HFFc6 (cell line): ENCODE results near the gene APEX1. TPM values are rescaled to one million over a fixed set of nuclear protein-coding genes. Genes with fewer than 3 reads are reported as not detected.

ENCODE experiments used
- DNase-seq: peaks from one replicate; pipeline ENCODE4 v3.0.0-alpha.2; 2018
- H3K27ac Mint-ChIP-seq: 2 replicates; pipeline ENCODE4 v1.8.0; 2020; ENCODE audit warnings: mild to moderate bottlenecking, mixed read lengths
- H3K27me3 Mint-ChIP-seq: 2 replicates; pipeline ENCODE4 v1.8.0; 2021; ENCODE audit warnings: mild to moderate bottlenecking, moderate library complexity, mixed read lengths; ENCODE audit not compliant: insufficient read depth
- H3K36me3 Mint-ChIP-seq: 2 replicates; pipeline ENCODE4 v1.8.0; 2021; ENCODE audit warnings: low read depth, mixed read lengths
- H3K4me1 Mint-ChIP-seq: 2 replicates; pipeline ENCODE4 v1.8.0; 2020; ENCODE audit warnings: low read depth, mixed read lengths
- H3K4me3 Mint-ChIP-seq: 2 replicates; pipeline ENCODE4 v1.8.0; 2020; ENCODE audit warnings: mild to moderate bottlenecking, moderate library complexity, mixed read lengths
- H3K9me3 Mint-ChIP-seq: 2 replicates; pipeline ENCODE4 v1.8.0; 2020; ENCODE audit warnings: mild to moderate bottlenecking, mixed read lengths
- CTCF ChIP-seq: fragments of 200-600 bp; sonication (generic); IDR thresholded peaks from 2 replicates; pipeline ENCODE4 v1.5.0; 2021; ENCODE audit warnings: antibody characterized with exemption, mild to moderate bottlenecking
- total RNA-seq, 6 experiments: library from RNA; stranded (reverse); fragmentation: NEBNext Ultra II Directional; extraction: Animal tissue kit (Norgen Biotek cat#: 25700); gene quantifications; 2 replicates in 1 of 6; 3 replicates in 5 of 6; pipeline ENCODE4 v1.2.3, GENCODE V29; 2021

Gene APEX1
- total RNA-seq, 6 experiments from 2014 or later, result 161 to 189 (median 184) TPM

GRCh38 chr14:20428802-20429201 is 26.2 kb upstream of the APEX1 start:
- no peaks in the 10 kb centered on the region for H3K27me3 Mint-ChIP-seq
- no peaks in the 10 kb centered on the region for H3K36me3 Mint-ChIP-seq
- peaks cover 13% of the 10 kb centered on the region for H3K4me1 Mint-ChIP-seq
- no peak overlapping the region for H3K4me3 Mint-ChIP-seq
- TF ChIP-seq CTCF, result no peak
- no peak overlapping the region for H3K27ac Mint-ChIP-seq
- no peaks in the 10 kb centered on the region for H3K9me3 Mint-ChIP-seq
- no peak for DNase-seq

GRCh38 chr14:20429801-20430669 is 25.0 kb upstream of the APEX1 start:
- DNase-seq, result no peak
- Mint-ChIP-seq H3K27me3 (no peaks in the 10 kb centered on the region; the same call in 1 of the 2 replicates), H3K4me1 (peaks cover 13% of the 10 kb centered on the region), H3K36me3 (no peaks in the 10 kb centered on the region), H3K4me3 (no peak overlapping the region), H3K9me3 (no peaks in the 10 kb centered on the region), H3K27ac (no peak overlapping the region)
- no peak for TF ChIP-seq CTCF

- Mint-ChIP-seq H3K9me3 (no peaks in the 10 kb centered on the region), H3K36me3 (no peaks in the 10 kb centered on the region), H3K4me1 (peaks cover 19% of the 10 kb centered on the region), H3K27me3 (peaks cover 10% of the 10 kb centered on the region), H3K27ac (no peak overlapping the region), H3K4me3 (peak overlapping the region; percentile 67)
- no peak for DNase-seq
- TF ChIP-seq CTCF, result no peak
Observed at GRCh38 chr14:20434701-20435581, 20.1 kb upstream of the APEX1 start.

GRCh38 chr14:20435582-20436362 is 19.3 kb upstream of the APEX1 start, which contains the start of gene KLHL33:
TSS of gene KLHL33 (minus strand) at chr14:20436166. CDS start at chr14:20435811, 355 bp downstream.
- no peaks in the 10 kb centered on the region for H3K36me3 Mint-ChIP-seq
- H3K4me1 Mint-ChIP-seq, result peaks cover 19% of the 10 kb centered on the region
- no peak for DNase-seq
- TF ChIP-seq CTCF, result no peak
- H3K4me3 Mint-ChIP-seq, result peak within 1 kb of the TSS; percentile 67
- H3K27ac Mint-ChIP-seq, result no peak within 1 kb of the TSS
- peaks cover 10% of the 10 kb centered on the region for H3K27me3 Mint-ChIP-seq
- no peaks in the 10 kb centered on the region for H3K9me3 Mint-ChIP-seq

- Mint-ChIP-seq H3K9me3 (no peaks in the 10 kb centered on the region), H3K27me3 (peaks cover 10% of the 10 kb centered on the region), H3K4me3 (no peak overlapping the region), H3K36me3 (no peaks in the 10 kb centered on the region), H3K4me1 (peaks cover 19% of the 10 kb centered on the region), H3K27ac (no peak overlapping the region)
- DNase-seq, result peak; percentile 20
- TF ChIP-seq CTCF, result no peak
Observed at GRCh38 chr14:20436363-20436755, 18.7 kb upstream of the APEX1 start.
